Natural killer cell (primary cell): ENCODE data around the gene WDR76. TPM values are rescaled to one million over a fixed set of nuclear protein-coding genes. Genes with fewer than 3 reads are reported as not detected.

Experiments used
- ATAC-seq, 3 donors: fragments of 150-1000 bp in 2 of 3; fragments of 200-7000 bp in 1 of 3; cut with Tn5 transposase; 1 replicate in 1 of 3; 2 replicates in 2 of 3; pipeline ENCODE4 v1.10.0; 2021; ENCODE audit warnings: mild to moderate bottlenecking in 2 of 3, moderate library complexity in 2 of 3
- DNase-seq, 2 donors: peaks; one replicate each; pipeline versions ENCODE4 v3.0.0 to v3.0.0-alpha.2; 2013 to 2021; ENCODE audit warnings: mixed read lengths in 1 of 2
- H3K27ac ChIP-seq: one replicate; pipeline ENCODE4 v1.5.1; 2013; ENCODE audit warnings: mild to moderate bottlenecking, low read length
- H3K27me3 ChIP-seq: one replicate; pipeline ENCODE4 v1.6.1; 2013; ENCODE audit warnings: low read length; ENCODE audit not compliant: control insufficient read depth, insufficient read depth
- H3K36me3 ChIP-seq: one replicate; pipeline ENCODE4 v1.6.1; 2013; ENCODE audit warnings: low read length; ENCODE audit not compliant: control insufficient read depth, insufficient read depth
- H3K4me1 ChIP-seq: one replicate; pipeline ENCODE4 v1.6.1; 2013; ENCODE audit warnings: low read length; ENCODE audit not compliant: control insufficient read depth, insufficient read depth
- H3K4me3 ChIP-seq: one replicate; pipeline ENCODE4 v1.5.1; 2013; ENCODE audit warnings: low read length
- H3K9me3 ChIP-seq: one replicate; pipeline ENCODE4 v1.6.1; 2013; ENCODE audit warnings: low read length; ENCODE audit not compliant: control insufficient read depth, insufficient read depth
- H3K27ac Mint-ChIP-seq, 2 donors: one replicate each; pipeline ENCODE4 v1.8.0; 2022; ENCODE audit warnings: mild to moderate bottlenecking in 2 of 2, mixed read lengths in 2 of 2, moderate library complexity in 1 of 2
- H3K27me3 Mint-ChIP-seq, 2 donors: one replicate each; pipeline ENCODE4 v1.8.0; 2022; ENCODE audit warnings: low read depth in 2 of 2, mixed read lengths in 2 of 2
- H3K36me3 Mint-ChIP-seq: one replicate; pipeline ENCODE4 v1.8.0; 2022; ENCODE audit warnings: mixed read lengths
- H3K4me1 Mint-ChIP-seq, 2 donors: one replicate each; pipeline ENCODE4 v1.8.0; 2022; ENCODE audit warnings: mixed read lengths in 2 of 2
- H3K4me3 Mint-ChIP-seq: one replicate; pipeline ENCODE4 v1.8.0; 2022; ENCODE audit warnings: mild to moderate bottlenecking, moderate library complexity, mixed read lengths
- H3K9me3 Mint-ChIP-seq, 2 donors: one replicate each; pipeline ENCODE4 v1.8.0; 2022; ENCODE audit warnings: mixed read lengths in 2 of 2
- WGBS: methylation state at CpG from one replicate; pipeline ENCODE4 v1.1.7; 2013; ENCODE audit warnings: missing lambda C conversion rate; ENCODE audit not compliant: insufficient coverage; 5-methylcytosine and 5-hydroxymethylcytosine counted together
- intact Hi-C: fragments of 100-400 bp; cut with micrococcal nuclease; formaldehyde crosslinking; loops from one replicate; pipeline ENCODE4 v1.14.2; 2022
- total RNA-seq, 4 donors: library from RNA; stranded (reverse); fragments of 120-200 nt in 1 of 4; gene quantifications; one replicate each; pipeline versions ENCODE4 v1.2.3 to v1.2.4, GENCODE V29; 2013 to 2022
- TF ChIP-seq, protein P1 (sequence below): fragments of 200-600 bp; IDR thresholded peaks from one replicate; pipeline ENCODE4 v1.8.0; 2022; ENCODE audit warnings: antibody characterized with exemption

The WDR76 gene
- total RNA-seq, 3 donors from 2014 or later (not counting 1 experiment from before 2014, with no cell fraction given) = 12.4 to 12.9 (median 12.8) TPM

DNA sequence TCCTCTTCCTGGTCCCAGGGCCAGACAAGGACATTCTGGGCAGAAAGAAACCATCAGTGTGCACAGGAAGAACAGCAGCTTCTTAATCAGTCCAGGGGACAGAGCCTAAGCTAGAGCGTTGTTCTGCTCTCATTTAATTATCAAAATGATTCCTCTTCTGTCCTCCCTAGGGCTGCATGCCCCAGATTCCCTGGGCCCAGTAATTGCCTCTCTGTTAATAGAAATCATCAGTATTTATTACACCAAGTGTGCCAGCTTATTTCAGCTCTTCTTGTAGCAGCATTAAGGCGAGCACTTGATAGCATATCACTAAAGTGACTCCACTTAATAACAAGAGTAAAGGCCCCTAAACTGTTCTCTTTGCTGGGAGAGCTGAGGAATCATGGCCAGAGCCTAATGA lies 72.1 kb downstream of the WDR76 start:
- no peak overlapping the region for H3K4me3 ChIP-seq
- no peak overlapping the region for H3K27ac Mint-ChIP-seq
- H3K9me3 Mint-ChIP-seq = no peaks in the 10 kb centered on the region
- peaks cover 0 to 1% of the 10 kb centered on the region in 2 donors for H3K27me3 Mint-ChIP-seq
- no peak overlapping the region for H3K4me3 Mint-ChIP-seq
- ATAC-seq (no peak), DNase-seq (no peak)
- peaks cover 3% of the 10 kb centered on the region in 2 donors for H3K4me1 Mint-ChIP-seq
- H3K4me1 ChIP-seq = no peaks in the 10 kb centered on the region
- 96% methylated on average over 2 of the region's 2 CpGs for WGBS
- no peak overlapping the region for H3K27ac ChIP-seq
- H3K36me3 ChIP-seq = no peaks in the 10 kb centered on the region
- TF ChIP-seq, protein P1, sequence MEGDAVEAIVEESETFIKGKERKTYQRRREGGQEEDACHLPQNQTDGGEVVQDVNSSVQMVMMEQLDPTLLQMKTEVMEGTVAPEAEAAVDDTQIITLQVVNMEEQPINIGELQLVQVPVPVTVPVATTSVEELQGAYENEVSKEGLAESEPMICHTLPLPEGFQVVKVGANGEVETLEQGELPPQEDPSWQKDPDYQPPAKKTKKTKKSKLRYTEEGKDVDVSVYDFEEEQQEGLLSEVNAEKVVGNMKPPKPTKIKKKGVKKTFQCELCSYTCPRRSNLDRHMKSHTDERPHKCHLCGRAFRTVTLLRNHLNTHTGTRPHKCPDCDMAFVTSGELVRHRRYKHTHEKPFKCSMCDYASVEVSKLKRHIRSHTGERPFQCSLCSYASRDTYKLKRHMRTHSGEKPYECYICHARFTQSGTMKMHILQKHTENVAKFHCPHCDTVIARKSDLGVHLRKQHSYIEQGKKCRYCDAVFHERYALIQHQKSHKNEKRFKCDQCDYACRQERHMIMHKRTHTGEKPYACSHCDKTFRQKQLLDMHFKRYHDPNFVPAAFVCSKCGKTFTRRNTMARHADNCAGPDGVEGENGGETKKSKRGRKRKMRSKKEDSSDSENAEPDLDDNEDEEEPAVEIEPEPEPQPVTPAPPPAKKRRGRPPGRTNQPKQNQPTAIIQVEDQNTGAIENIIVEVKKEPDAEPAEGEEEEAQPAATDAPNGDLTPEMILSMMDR = no peak
- no peaks in the 10 kb centered on the region for H3K36me3 Mint-ChIP-seq
- no peaks in the 10 kb centered on the region for H3K27me3 ChIP-seq
- intact Hi-C loops = no loop called here
- H3K9me3 ChIP-seq = no peaks in the 10 kb centered on the region

DNA sequence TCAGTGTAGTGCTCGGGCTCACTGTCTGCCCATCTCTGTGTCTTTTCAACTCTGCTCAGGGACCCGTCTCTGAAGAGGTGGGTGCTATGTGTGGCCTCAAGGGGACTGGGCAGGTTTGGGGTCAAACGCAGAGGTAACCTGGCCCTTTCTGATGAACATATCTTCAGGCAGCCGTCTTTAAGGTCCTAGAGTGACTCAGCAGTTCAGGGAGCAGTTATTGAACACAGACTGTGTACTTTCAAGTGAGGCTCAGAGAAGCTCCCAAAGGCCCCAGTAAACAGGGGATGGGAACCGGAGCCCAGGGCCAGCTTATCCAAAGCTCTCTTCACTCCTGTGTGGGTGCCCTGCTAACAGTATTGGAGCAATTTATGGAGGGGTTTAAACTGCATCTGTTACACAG lies 73.1 kb downstream of the WDR76 start:
- intact Hi-C loops = no loop called here
- WGBS = 57% methylated on average over 5 of the region's 5 CpGs
- no peak overlapping the region for H3K4me3 Mint-ChIP-seq
- ATAC-seq = no peak
- no peaks in the 10 kb centered on the region for H3K9me3 Mint-ChIP-seq
- DNase-seq = no peak
- Histone ChIP-seq H3K27ac (no peak overlapping the region), H3K4me3 (no peak overlapping the region), H3K4me1 (no peaks in the 10 kb centered on the region), H3K36me3 (no peaks in the 10 kb centered on the region), H3K9me3 (no peaks in the 10 kb centered on the region), H3K27me3 (no peaks in the 10 kb centered on the region)
- TF ChIP-seq, protein P1 = no peak
- H3K4me1 Mint-ChIP-seq = peaks cover 5% of the 10 kb centered on the region in 2 donors
- H3K36me3 Mint-ChIP-seq = no peaks in the 10 kb centered on the region
- peaks cover 0 to 2% of the 10 kb centered on the region in 2 donors for H3K27me3 Mint-ChIP-seq
- H3K27ac Mint-ChIP-seq = no peak overlapping the region

DNA sequence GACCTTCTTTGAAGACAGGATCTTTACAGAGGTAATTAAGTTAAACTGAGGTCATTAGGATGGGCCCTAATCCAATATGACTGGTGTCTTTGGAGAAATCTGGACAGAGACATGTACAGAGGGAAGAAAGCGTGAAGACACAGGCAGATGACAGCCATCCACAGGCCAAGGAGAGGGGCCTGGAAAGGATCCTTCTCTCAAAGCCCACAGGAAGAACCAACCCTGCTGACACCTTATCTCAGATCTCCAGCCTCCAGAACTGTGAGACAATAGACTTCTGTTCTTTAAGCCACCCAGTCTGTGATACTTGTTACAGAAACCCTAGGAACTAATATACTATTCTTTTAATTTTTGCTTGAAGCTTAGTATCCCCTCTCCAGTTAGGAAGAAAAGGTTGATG lies 74.2 kb downstream of the WDR76 start:
- Histone ChIP-seq H3K27ac (no peak overlapping the region), H3K36me3 (no peaks in the 10 kb centered on the region), H3K4me3 (no peak overlapping the region), H3K4me1 (no peaks in the 10 kb centered on the region), H3K27me3 (no peaks in the 10 kb centered on the region), H3K9me3 (no peaks in the 10 kb centered on the region)
- Mint-ChIP-seq H3K36me3 (no peaks in the 10 kb centered on the region), H3K4me1 (peaks cover 5% of the 10 kb centered on the region in 2 donors), H3K4me3 (no peak overlapping the region), H3K27me3 (peaks cover 0 to 2% of the 10 kb centered on the region in 2 donors), H3K27ac (no peak overlapping the region), H3K9me3 (no peaks in the 10 kb centered on the region)
- DNase-seq (no peak), ATAC-seq (no peak)
- intact Hi-C loops = no loop called here
- WGBS = 100% methylated on average over 1 of the region's 1 CpG
- TF ChIP-seq, protein P1 = no peak

DNA sequence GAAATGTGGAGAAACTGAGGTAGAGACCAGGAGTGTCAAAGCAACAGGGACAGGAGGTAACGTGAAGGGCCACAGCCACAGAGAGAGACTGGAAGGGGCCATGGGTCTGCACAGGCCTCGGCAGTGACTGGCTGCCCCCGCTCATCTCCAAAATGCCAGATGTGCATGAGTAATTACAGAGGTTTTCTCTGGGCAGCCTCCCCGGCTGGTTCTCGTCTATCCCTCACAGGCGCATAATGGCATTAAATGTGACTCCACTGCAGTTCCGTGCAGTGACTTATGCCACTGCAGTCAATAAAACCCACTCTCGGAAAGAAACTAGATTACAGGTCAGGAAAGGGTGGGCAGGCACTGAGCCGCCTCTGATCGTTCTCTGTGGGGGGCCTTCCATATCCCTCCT lies 74.7 kb downstream of the WDR76 start:
- no peak overlapping the region for H3K27ac ChIP-seq
- DNase-seq (no peak), ATAC-seq (no peak)
- Mint-ChIP-seq H3K36me3 (no peaks in the 10 kb centered on the region), H3K4me1 (peaks cover 5% of the 10 kb centered on the region in 2 donors), H3K27me3 (peaks cover 0 to 2% of the 10 kb centered on the region in 2 donors), H3K9me3 (no peaks in the 10 kb centered on the region), H3K27ac (no peak overlapping the region), H3K4me3 (no peak overlapping the region)
- H3K36me3 ChIP-seq = no peaks in the 10 kb centered on the region
- intact Hi-C loops = no loop called here
- TF ChIP-seq, protein P1 = no peak
- WGBS = 93% methylated on average over 8 of the region's 10 CpGs
- no peaks in the 10 kb centered on the region for H3K4me1 ChIP-seq
- H3K9me3 ChIP-seq = no peaks in the 10 kb centered on the region
- H3K4me3 ChIP-seq = no peak overlapping the region
- no peaks in the 10 kb centered on the region for H3K27me3 ChIP-seq
